ENCODE results near the gene ATAD3B. TPM values are rescaled to one million over a fixed set of nuclear protein-coding genes. Genes with fewer than 3 reads are reported as not detected.
"Not testable (repeated sequence)": the region's sequence is repeated elsewhere in the genome, so short reads cannot be mapped to it uniquely, and the experiment has no call there.

The ATAD3B gene
- total RNA-seq, 4 donors from 2014 or later: 3.5 to 7.1 (median 5.9) TPM

DNA sequence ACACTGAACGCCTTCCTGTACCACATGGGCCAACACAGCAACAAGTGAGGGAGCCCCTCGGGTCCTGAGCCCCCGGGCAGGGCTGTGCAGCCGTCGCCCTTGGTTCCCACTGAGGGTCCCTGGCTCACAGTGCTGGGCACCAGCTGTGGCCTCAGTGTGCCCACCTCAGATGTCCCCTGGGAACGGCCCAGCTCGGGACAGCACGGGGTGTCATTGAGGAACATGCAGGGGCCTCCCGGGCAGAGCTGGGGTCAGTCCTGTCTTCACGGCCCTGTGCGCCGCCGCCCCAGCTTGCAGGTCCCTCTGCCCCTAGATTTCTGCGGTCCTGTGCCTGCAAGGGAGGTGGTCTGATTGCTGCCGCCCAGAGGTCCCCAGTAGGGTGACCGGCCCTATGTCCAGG, 17.7 kb downstream of the ATAD3B start:
- ATAC-seq (no peak), DNase-seq (no peak)
- TF ChIP-seq, protein P1, sequence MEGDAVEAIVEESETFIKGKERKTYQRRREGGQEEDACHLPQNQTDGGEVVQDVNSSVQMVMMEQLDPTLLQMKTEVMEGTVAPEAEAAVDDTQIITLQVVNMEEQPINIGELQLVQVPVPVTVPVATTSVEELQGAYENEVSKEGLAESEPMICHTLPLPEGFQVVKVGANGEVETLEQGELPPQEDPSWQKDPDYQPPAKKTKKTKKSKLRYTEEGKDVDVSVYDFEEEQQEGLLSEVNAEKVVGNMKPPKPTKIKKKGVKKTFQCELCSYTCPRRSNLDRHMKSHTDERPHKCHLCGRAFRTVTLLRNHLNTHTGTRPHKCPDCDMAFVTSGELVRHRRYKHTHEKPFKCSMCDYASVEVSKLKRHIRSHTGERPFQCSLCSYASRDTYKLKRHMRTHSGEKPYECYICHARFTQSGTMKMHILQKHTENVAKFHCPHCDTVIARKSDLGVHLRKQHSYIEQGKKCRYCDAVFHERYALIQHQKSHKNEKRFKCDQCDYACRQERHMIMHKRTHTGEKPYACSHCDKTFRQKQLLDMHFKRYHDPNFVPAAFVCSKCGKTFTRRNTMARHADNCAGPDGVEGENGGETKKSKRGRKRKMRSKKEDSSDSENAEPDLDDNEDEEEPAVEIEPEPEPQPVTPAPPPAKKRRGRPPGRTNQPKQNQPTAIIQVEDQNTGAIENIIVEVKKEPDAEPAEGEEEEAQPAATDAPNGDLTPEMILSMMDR (IDR thresholded peaks at IDR 0.05 in 4 of 5, conservative IDR thresholded peaks at IDR 0.05 in 1 of 5): no peak
- no peak for TF ChIP-seq POLR2A (IDR thresholded peaks at IDR 0.05)
- Histone ChIP-seq H3K27me3 (no peaks in the 10 kb centered on the region), H3K4me3 (no peak overlapping the region), H3K36me3 (peaks cover 0 to 80% of the 10 kb centered on the region in 2 donors), H3K4me1 (no peaks in the 10 kb centered on the region), H3K9me3 (no peaks in the 10 kb centered on the region), H3K27ac (no peak overlapping the region)
- in situ Hi-C loops (cut with MboI; ENCODE audit: low sequenced_read_pairs in 4 of 4) (no loop called here), intact Hi-C loops (cut with DNase I; ENCODE audit: low total_unique reads) (no loop called here)

- Histone ChIP-seq H3K4me1 (no peaks in the 10 kb centered on the region), H3K9me3 (no peaks in the 10 kb centered on the region), H3K27me3 (no peaks in the 10 kb centered on the region), H3K4me3 (no peak overlapping the region), H3K27ac (no peak overlapping the region), H3K36me3 (peaks cover 0 to 79% of the 10 kb centered on the region in 2 donors)
- DNase-seq (no peak), ATAC-seq (no peak)
- TF ChIP-seq POLR2A (IDR thresholded peaks at IDR 0.05): no peak
- intact Hi-C loops (cut with DNase I; ENCODE audit: low total_unique reads): no loop called here
- in situ Hi-C loops (cut with MboI; ENCODE audit: low sequenced_read_pairs in 4 of 4): no loop called here
These were observed 18.3 kb downstream of the ATAD3B start for GRCh38 chr1:1489861-1490260.

GRCh38 chr1:1490633-1491230, 19.2 kb downstream of the ATAD3B start:
- H3K4me3 ChIP-seq: no peak overlapping the region
- no peaks in the 10 kb centered on the region for H3K4me1 ChIP-seq
- H3K27ac ChIP-seq: no peak overlapping the region
- ATAC-seq (no peak), DNase-seq (no peak)
- intact Hi-C loops (cut with DNase I; ENCODE audit: low total_unique reads): no loop called here
- no peaks in the 10 kb centered on the region for H3K27me3 ChIP-seq
- peaks cover 0 to 76% of the 10 kb centered on the region in 2 donors for H3K36me3 ChIP-seq
- no peaks in the 10 kb centered on the region for H3K9me3 ChIP-seq
- TF ChIP-seq POLR2A (IDR thresholded peaks at IDR 0.05): no peak
- TF ChIP-seq, protein P1 (IDR thresholded peaks at IDR 0.05 in 4 of 5, conservative IDR thresholded peaks at IDR 0.05 in 1 of 5): no peak
- in situ Hi-C loops (cut with MboI; ENCODE audit: low sequenced_read_pairs in 4 of 4): no loop called here

DNA sequence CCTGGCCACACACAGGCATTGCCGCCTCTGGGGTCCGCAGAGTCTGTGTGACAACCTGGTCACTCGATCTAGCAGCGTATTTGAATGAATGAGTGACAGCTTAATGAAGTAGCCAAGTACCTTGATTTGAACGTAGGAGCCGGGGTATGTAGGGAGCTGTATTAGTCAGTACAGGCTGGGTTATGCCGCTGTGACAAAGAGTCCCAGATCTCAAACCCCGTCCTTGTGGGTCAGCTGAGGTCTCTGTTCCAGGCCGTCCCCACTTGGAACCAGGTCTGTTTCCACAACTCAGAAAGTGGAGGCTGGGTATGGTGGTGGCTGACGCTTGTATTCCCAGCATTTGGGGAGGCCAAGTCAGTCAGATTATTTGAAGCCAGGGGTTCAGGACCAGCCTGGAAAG, 20.0 kb downstream of the ATAD3B start:
- peaks cover 0 to 76% of the 10 kb centered on the region in 2 donors for H3K36me3 ChIP-seq
- intact Hi-C loops (cut with DNase I; ENCODE audit: low total_unique reads): no loop called here
- no peaks in the 10 kb centered on the region for H3K9me3 ChIP-seq
- ATAC-seq: no peak
- DNase-seq: no peak
- in situ Hi-C loops (cut with MboI; ENCODE audit: low sequenced_read_pairs in 4 of 4): no loop called here
- no peaks in the 10 kb centered on the region for H3K27me3 ChIP-seq
- no peak for TF ChIP-seq POLR2A (IDR thresholded peaks at IDR 0.05)
- TF ChIP-seq, protein P1 (IDR thresholded peaks at IDR 0.05 in 4 of 5, conservative IDR thresholded peaks at IDR 0.05 in 1 of 5): no peak
- no peak overlapping the region for H3K27ac ChIP-seq
- no peaks in the 10 kb centered on the region for H3K4me1 ChIP-seq
- no peak overlapping the region for H3K4me3 ChIP-seq

DNA sequence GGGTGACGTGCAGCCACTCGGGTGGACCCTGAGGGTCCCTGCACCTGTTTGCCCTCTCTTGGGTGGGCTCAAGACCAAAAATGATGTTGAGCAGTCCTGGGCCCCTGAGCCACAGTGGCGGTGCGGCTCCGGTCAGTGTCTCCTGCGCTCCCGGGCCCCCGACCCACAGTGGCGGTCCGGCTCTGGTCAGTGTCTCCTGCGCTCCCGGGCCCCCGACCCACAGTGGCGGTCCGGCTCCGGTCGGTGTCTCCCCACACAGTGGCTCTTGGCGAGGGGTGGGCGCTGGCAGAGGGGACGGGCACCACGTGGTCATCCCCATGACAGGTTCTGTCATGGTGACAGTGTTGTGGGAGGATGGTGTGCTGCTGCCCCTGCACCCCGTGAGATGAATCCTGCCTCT, 22.7 kb downstream of the ATAD3B start:
- in situ Hi-C loops (cut with MboI; ENCODE audit: low sequenced_read_pairs in 4 of 4); ATAC-seq; H3K4me1 ChIP-seq; H3K27me3 ChIP-seq; H3K27ac ChIP-seq; intact Hi-C loops (cut with DNase I; ENCODE audit: low total_unique reads); H3K4me3 ChIP-seq; DNase-seq; H3K9me3 ChIP-seq: not testable (repeated sequence)
- H3K36me3 ChIP-seq: peaks cover 0 to 50% of the 10 kb centered on the region in 2 donors

DNA sequence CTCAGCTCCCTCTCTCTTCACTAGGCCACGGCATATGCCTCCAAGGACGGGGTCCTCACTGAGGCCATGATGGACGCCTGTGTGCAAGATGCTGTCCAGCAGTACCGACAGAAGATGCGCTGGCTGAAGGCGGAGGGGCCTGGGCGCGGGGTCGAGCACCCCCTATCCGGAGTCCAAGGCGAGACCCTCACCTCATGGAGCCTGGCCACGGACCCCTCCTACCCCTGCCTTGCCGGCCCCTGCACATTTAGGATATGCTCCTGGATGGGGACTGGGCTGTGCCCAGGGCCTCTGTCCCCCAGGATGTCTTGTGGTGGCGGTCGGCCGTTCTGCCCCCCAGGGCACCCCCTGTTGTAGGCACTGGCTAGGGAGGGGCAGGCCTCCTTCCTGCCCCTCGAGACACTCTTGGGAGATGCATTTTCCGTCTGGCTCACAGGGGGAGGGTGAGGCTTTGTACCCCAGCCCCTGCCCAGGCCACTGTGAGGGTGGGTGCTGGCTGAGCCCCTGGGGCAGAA, 24.0 kb downstream of the ATAD3B start:
- H3K27ac ChIP-seq; ATAC-seq; in situ Hi-C loops (cut with MboI; ENCODE audit: low sequenced_read_pairs in 4 of 4); H3K4me1 ChIP-seq; H3K9me3 ChIP-seq; intact Hi-C loops (cut with DNase I; ENCODE audit: low total_unique reads); H3K27me3 ChIP-seq; H3K4me3 ChIP-seq; DNase-seq: not testable (repeated sequence)
- peaks cover 0 to 40% of the 10 kb centered on the region in 2 donors for H3K36me3 ChIP-seq
